Activated CD4-positive, alpha-beta memory T cell treated with anti-CD3 and anti-CD28 coated beads, Interleukin-2, amount 10 ng/mL, durations not matched to agents 7 days and 5 days (primary cell): Measurements from ENCODE around the gene LRIG2. TPM values are rescaled to one million over a fixed set of nuclear protein-coding genes. Genes with fewer than 3 reads are reported as not detected.
"Not testable (repeated sequence)": the region's sequence is repeated elsewhere in the genome, so short reads cannot be mapped to it uniquely, and the experiment has no call there.

ENCODE experiments used
- CTCF ChIA-PET: fragments of 350-600 bp; sonication (Branson Sonifier 250); formaldehyde crosslinking; loops from one replicate; lab custom pipeline; 2021; ENCODE audit warnings: antibody characterized with exemption, inconsistent platforms; lab: Charles Lee
- POLR2A ChIA-PET: fragments of 350-600 bp; sonication (Branson Sonifier 250); formaldehyde crosslinking; loops from one replicate; lab custom pipeline; 2021; ENCODE audit warnings: antibody characterized with exemption; lab: Charles Lee
- DNase-seq: peaks from one replicate; pipeline ENCODE4 v3.0.0-alpha.2; 2020
- H3K27ac Mint-ChIP-seq: one replicate; pipeline ENCODE4 v1.8.0; 2021; ENCODE audit warnings: mild to moderate bottlenecking, mixed read lengths
- H3K27me3 Mint-ChIP-seq: one replicate; pipeline ENCODE4 v1.8.0; 2021; ENCODE audit warnings: mixed read lengths
- H3K36me3 Mint-ChIP-seq: one replicate; pipeline ENCODE4 v1.8.0; 2021; ENCODE audit warnings: low read depth, mixed read lengths
- H3K4me1 Mint-ChIP-seq: one replicate; pipeline ENCODE4 v1.8.0; 2021; ENCODE audit warnings: mixed read lengths
- H3K4me3 Mint-ChIP-seq: one replicate; pipeline ENCODE4 v1.8.0; 2021; ENCODE audit warnings: mild to moderate bottlenecking, mixed read lengths
- H3K9me3 Mint-ChIP-seq: one replicate; pipeline ENCODE4 v1.8.0; 2021; ENCODE audit warnings: mixed read lengths
- total RNA-seq, 2 experiments: library from RNA; stranded (reverse); gene quantifications; one replicate each; pipeline ENCODE4 v1.2.3, GENCODE V29; 2021

LRIG2 gene
- total RNA-seq, 2 experiments from 2014 or later: 9.6 to 10.8 TPM

- Mint-ChIP-seq H3K4me3 (no peak overlapping the region), H3K27ac (no peak overlapping the region), H3K36me3 (no peaks in the 10 kb centered on the region), H3K27me3 (peaks cover 5% of the 10 kb centered on the region), H3K4me1 (no peaks in the 10 kb centered on the region), H3K9me3 (peaks cover 6% of the 10 kb centered on the region)
- DNase-seq: no peak
- ChIA-PET POLR2A (no interaction called here), CTCF (no interaction called here)
Observed at GRCh38 chr1:113153116-113153803, 80.3 kb downstream of the LRIG2 start.

DNA sequence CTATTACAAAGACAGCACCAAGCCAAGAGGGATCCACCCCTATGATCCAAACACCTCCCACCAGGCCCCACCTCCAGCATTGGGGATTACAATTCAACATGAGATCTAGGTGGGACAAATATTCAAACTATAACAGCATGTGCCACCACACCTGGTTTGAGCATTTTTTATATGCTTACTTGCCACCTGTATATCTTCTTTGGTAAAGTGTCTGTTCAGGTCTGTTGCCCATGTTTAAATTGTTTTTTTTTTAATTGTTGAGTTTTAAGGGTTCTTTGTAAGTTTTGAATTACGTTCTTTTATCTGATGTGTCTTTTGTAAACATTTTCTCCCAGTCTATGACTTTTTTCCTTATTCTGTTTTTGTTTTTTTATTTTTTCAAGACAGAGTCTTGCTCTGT, 83.4 kb downstream of the LRIG2 start:
- DNase-seq: no peak
- peaks cover 11% of the 10 kb centered on the region for H3K27me3 Mint-ChIP-seq
- H3K9me3 Mint-ChIP-seq: peaks cover 6% of the 10 kb centered on the region
- H3K36me3 Mint-ChIP-seq: no peaks in the 10 kb centered on the region
- H3K27ac Mint-ChIP-seq: no peak overlapping the region
- no peak overlapping the region for H3K4me3 Mint-ChIP-seq
- ChIA-PET POLR2A (no interaction called here), CTCF (no interaction called here)
- no peaks in the 10 kb centered on the region for H3K4me1 Mint-ChIP-seq

DNA sequence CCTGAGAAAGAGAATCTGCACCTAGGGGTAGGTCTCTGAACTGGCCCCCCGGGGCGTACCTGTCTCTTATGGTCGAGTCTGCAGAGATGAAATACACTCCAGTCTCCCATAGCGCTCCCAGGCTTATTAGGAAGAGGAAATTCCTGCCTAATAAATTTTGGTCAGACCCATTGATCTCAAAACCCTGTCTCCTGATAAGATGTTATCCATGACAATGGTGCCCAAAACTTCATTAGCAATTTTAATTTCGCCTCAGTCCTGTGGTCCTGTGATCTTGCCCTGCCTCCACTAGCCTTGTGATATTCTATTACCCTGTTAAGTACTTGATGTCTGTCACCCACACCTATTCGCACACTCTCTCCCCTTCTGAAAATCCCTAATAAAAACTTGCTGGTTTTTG, 85.7 kb downstream of the LRIG2 start:
- POLR2A ChIA-PET, H3K27ac Mint-ChIP-seq, H3K4me3 Mint-ChIP-seq, CTCF ChIA-PET, H3K9me3 Mint-ChIP-seq, H3K36me3 Mint-ChIP-seq, DNase-seq, H3K4me1 Mint-ChIP-seq: not testable (repeated sequence)
- peaks cover 22% of the 10 kb centered on the region for H3K27me3 Mint-ChIP-seq

GRCh38 chr1:113166473-113166872, 93.5 kb downstream of the LRIG2 start:
- peaks cover 13% of the 10 kb centered on the region for H3K27me3 Mint-ChIP-seq
- H3K36me3 Mint-ChIP-seq: no peaks in the 10 kb centered on the region
- POLR2A ChIA-PET: no interaction called here
- peaks cover 1% of the 10 kb centered on the region for H3K9me3 Mint-ChIP-seq
- no peak for DNase-seq
- H3K27ac Mint-ChIP-seq: no peak overlapping the region
- no peak overlapping the region for H3K4me3 Mint-ChIP-seq
- H3K4me1 Mint-ChIP-seq: no peaks in the 10 kb centered on the region
- CTCF ChIA-PET: no interaction called here

DNA sequence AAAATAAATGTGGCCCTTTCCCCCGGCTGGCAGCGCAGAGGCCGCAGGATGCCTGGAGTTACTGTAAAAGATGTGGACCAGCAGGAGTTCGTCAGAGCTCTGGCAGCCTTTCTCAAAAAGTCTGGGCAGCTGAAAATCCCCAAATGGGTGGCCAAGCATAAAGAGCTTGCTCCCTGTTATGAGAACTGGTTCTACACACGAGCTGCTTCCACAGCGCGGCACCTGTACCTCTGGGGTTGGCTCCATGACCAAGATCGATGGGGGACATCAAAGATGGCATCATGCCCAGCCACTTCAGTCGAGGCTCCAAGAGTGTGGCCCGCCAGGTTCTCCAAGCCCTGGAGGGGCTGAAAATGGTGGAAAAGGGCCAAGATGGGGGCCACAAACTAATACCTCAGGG, 95.9 kb downstream of the LRIG2 start:
- ChIA-PET CTCF (no interaction called here), POLR2A (no interaction called here)
- Mint-ChIP-seq H3K4me3 (no peak overlapping the region), H3K4me1 (peaks cover 2% of the 10 kb centered on the region), H3K36me3 (peaks cover 3% of the 10 kb centered on the region), H3K27me3 (peaks cover 5% of the 10 kb centered on the region), H3K9me3 (peaks cover 12% of the 10 kb centered on the region), H3K27ac (no peak overlapping the region)
- DNase-seq: no peak

DNA sequence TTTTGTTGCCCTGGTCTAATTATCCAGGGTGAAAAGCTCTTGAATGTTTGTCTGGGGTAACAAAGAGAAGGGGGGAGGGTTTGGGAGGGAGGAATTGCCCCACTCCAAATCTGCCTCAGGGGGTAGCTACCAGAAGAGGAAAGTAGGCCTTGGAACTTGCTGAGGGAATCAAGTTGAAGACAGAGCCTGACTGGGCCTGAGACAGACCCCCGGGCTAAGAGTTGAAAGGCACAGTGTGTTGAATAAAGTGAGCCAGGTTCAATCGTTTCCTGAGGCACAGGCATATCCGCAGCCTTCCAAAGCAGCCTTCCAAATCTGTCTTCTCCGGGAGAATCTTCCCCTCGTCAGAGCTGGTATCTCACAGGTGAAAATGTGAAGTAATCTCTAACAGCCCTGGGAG, 96.6 kb downstream of the LRIG2 start:
- Mint-ChIP-seq H3K27me3 (peaks cover 4% of the 10 kb centered on the region), H3K27ac (no peak overlapping the region), H3K36me3 (peaks cover 3% of the 10 kb centered on the region), H3K4me1 (peaks cover 2% of the 10 kb centered on the region), H3K4me3 (no peak overlapping the region), H3K9me3 (peaks cover 12% of the 10 kb centered on the region)
- ChIA-PET CTCF (no interaction called here), POLR2A (no interaction called here)
- no peak for DNase-seq

DNA sequence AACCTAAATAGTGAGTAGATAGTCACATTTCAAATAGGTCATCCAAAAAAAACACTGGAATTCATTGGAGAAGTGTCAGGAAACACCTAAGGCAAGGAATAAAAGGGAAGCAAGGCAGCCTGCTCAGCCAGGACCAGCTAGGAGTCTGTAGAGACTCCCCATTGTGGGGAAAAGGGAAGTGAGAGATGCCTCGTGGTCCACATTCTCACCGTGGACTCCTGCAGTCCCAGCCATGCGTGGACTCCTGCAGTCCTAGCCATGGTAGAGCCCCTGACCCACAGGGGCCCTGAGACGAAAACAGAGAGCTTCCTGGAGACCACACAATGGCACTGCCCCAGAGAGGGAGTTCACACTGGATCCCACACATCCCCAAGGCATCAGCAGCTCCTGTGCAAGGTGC, 97.5 kb downstream of the LRIG2 start:
- ChIA-PET POLR2A (no interaction called here), CTCF (no interaction called here)
- peaks cover 8% of the 10 kb centered on the region for H3K27me3 Mint-ChIP-seq
- no peak for DNase-seq
- H3K27ac Mint-ChIP-seq: no peak overlapping the region
- peaks cover 3% of the 10 kb centered on the region for H3K36me3 Mint-ChIP-seq
- peaks cover 2% of the 10 kb centered on the region for H3K4me1 Mint-ChIP-seq
- H3K4me3 Mint-ChIP-seq: no peak overlapping the region
- peaks cover 12% of the 10 kb centered on the region for H3K9me3 Mint-ChIP-seq

DNA sequence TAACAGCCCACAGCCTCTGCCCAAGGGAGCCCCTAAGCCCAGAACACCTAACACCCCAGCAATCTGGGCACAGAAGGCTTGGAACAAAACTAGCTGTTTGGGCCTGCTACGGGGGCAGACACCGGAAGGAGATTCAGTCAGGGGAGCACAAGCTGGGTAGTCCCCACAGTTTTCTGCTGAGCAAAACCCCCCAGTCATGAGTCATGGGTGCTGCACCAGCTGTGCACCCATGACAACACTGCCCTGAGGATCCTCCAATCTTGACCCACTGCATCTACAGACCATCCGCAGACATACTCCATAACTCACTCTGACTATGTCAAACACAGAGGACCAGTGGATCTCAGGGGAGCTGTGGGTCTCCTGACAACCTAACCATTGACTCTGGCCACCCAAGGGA, 105.1 kb downstream of the LRIG2 start:
- Mint-ChIP-seq H3K27ac (no peak overlapping the region), H3K4me3 (no peak overlapping the region), H3K9me3 (no peaks in the 10 kb centered on the region), H3K36me3 (no peaks in the 10 kb centered on the region), H3K4me1 (no peaks in the 10 kb centered on the region), H3K27me3 (peaks cover 39% of the 10 kb centered on the region)
- no peak for DNase-seq
- ChIA-PET POLR2A (no interaction called here), CTCF (no interaction called here)

DNA sequence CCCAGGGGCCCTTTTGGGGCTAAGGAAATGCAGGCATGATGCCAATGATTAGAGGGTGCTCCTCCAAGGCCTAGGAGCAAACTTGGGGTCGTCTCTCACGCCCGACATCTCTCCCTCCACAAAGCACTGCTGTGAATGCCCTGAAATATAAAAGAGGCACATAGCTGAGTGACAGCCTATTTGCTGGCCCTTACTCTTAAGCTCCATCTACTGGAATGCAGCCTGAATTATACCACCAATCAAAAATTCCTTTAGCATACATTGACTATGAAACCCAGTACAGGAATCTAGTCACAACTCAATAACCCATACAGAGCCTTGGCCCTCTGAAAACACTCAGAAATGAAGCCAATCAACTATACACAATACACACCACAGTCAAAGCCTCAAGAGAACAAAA, 105.5 kb downstream of the LRIG2 start:
- no peaks in the 10 kb centered on the region for H3K9me3 Mint-ChIP-seq
- H3K27ac Mint-ChIP-seq: no peak overlapping the region
- no peaks in the 10 kb centered on the region for H3K4me1 Mint-ChIP-seq
- ChIA-PET POLR2A (no interaction called here), CTCF (no interaction called here)
- no peaks in the 10 kb centered on the region for H3K36me3 Mint-ChIP-seq
- peaks cover 43% of the 10 kb centered on the region for H3K27me3 Mint-ChIP-seq
- DNase-seq: no peak
- H3K4me3 Mint-ChIP-seq: no peak overlapping the region

Other genes with a start within 250 kb of the LRIG2 start
- gene SLC16A1, start 117.0 kb upstream of the LRIG2 start, total RNA-seq: 10 to 100 TPM; 59.0 to 61.4 TPM